22Rv1 (cell line): ENCODE measurements around the gene ANXA4.
"Not testable (repeated sequence)": the region's sequence is repeated elsewhere in the genome, so short reads cannot be mapped to it uniquely, and the experiment has no call there.

ENCODE experiments used
- H3K27ac ChIP-seq: fragments of 450-650 bp; 2 replicates; pipeline ENCODE4 v1.5.1; 2017
- CTCF ChIP-seq: fragments of 450-650 bp; IDR thresholded peaks from 2 replicates; pipeline ENCODE4 v1.5.1; 2017; ENCODE audit warnings: mild to moderate bottlenecking
- ZFX ChIP-seq: fragments of 450-650 bp; IDR thresholded peaks from 2 replicates; pipeline ENCODE4 v1.6.1; 2017; ENCODE audit warnings: antibody characterized with exemption, borderline replicate concordance

The ANXA4 gene

DNA sequence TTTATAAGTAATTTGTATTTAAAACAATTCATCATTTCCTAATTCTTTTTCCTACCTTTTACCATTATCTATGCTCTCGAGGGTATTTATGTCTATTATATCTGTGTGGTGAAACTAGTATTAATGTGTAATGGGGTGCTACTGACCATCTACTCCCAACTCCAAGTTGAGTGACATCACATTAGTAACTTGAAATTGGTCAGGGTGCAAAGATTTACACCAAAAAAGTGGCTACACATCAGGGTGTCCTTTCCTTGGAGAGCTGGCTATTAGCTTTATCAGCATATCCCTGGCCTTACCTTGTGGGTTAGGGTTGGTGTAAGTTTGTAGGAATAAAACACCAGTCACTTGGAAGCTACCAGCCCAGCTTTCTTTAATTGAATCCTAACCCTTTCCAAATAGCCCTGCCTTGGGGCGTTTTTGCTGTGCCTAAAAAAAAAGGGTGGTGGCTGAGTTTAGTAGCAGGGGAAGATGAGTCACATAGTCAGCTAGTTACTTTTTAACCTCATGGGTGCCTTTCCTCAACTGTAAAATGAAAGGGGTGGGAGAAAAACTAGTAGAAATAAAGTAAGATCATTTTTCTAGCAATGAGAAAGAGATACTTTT is 14.0 kb downstream of the ANXA4 start:
- TF ChIP-seq CTCF (no peak), ZFX (no peak)
- H3K27ac ChIP-seq: peak overlapping the region; percentile 72

DNA sequence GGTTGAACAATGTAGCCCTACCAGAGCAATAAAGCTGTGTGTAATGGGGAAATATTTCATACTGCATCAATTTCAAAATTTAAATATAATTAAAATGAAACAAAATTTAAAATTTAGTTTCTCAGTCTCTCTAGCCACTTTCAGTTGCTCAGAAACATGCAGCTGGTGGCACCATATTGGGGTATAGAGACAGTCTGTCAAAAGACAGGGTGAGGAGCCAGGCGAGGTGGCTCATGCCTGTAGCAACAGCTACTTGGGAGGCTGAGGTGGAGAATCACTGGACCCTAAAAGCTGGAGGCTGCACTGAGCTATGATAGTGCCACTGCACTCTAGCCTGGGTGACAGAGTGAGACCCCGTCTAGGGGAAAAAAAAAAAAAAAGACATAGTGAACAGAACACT is 20.1 kb downstream of the ANXA4 start:
- no peak overlapping the region for H3K27ac ChIP-seq
- no peak for TF ChIP-seq CTCF
- no peak for TF ChIP-seq ZFX

GRCh38 chr2:69762513-69763494 is 20.9 kb downstream of the ANXA4 start:
- TF ChIP-seq ZFX: no peak
- TF ChIP-seq CTCF: no peak
- H3K27ac ChIP-seq: no peak overlapping the region

- H3K27ac ChIP-seq: not testable (repeated sequence)
Measured at GRCh38 chr2:69763831-69764230, 21.9 kb downstream of the ANXA4 start.

DNA sequence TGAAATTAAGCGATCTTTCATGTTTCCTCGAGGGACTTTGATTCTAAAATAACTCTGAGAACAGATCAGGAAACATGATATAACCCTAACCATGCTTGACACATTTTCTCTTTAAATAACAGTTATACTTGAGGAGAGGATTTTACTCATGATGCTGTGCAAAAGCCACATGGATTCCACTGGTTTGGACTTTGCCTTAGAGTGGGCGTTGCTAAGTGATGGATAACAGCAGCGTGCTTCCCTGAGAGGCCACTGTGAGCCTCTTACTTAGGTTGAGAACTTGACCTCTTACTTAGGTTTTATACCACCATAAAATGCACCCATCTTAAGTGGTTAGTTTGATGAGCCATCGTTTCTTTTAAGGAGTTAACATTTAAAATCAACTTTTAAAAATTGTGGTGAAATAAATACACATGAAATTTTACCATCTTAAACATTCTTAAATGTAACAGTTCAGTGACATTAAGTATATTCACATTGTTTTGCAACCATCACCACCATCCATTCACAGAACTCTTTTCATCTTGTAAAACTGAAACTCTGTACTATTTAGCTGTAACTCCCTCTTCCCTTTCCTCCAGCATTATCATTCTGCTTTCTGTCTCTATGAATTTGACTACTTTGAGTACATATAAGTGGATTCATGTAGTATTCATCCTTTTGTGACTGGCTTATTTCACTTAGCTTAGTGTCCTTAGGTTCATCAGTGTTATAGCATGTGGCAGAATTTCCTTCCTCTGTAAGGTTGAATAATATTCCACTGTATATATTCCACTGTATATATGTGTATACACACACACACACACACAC is 22.6 kb downstream of the ANXA4 start:
- no peak overlapping the region for H3K27ac ChIP-seq
- no peak for TF ChIP-seq CTCF
- TF ChIP-seq ZFX: no peak

GRCh38 chr2:69765096-69765380 is 23.1 kb downstream of the ANXA4 start:
- H3K27ac ChIP-seq: no peak overlapping the region
- no peak for TF ChIP-seq ZFX

- TF ChIP-seq CTCF: no peak
- TF ChIP-seq ZFX: no peak
- no peak overlapping the region for H3K27ac ChIP-seq
Measured at GRCh38 chr2:69766014-69766413, 24.1 kb downstream of the ANXA4 start.

GRCh38 chr2:69767034-69767433 is 25.1 kb downstream of the ANXA4 start:
- TF ChIP-seq ZFX: no peak
- TF ChIP-seq CTCF: no peak
- no peak overlapping the region for H3K27ac ChIP-seq
